HG03442 (cell line): ENCODE data around the gene PRKG1.

Source experiments
- ATAC-seq: cut with Tn5 transposase; IDR thresholded peaks from one replicate; pipeline ENCODE4 v1.9.1; 2021; ENCODE audit warnings: mild to moderate bottlenecking, moderate library complexity; ENCODE audit not compliant: unreplicated experiment

Gene PRKG1

GRCh38 chr10:51629934-51630639 lies 555.8 kb downstream of the PRKG1 start:
- ATAC-seq = no peak

DNA sequence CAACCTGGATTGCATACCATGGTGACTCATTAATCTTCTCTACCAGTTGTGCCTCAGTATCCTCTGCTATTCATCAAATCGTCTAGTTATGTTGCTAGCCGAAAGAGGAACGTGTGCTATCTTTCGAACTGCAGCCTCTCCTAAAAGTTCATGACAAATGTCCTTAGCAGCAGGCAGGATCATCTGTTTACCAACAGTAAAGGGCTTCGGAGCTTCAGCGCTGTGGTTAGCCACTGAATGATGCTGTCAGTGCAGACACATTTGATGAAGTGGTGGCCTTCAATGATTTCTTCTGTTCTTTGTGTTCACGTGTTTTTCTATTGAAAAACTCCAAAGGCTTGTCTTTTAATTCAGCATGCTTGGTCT lies 556.3 kb downstream of the PRKG1 start:
- no peak for ATAC-seq

DNA sequence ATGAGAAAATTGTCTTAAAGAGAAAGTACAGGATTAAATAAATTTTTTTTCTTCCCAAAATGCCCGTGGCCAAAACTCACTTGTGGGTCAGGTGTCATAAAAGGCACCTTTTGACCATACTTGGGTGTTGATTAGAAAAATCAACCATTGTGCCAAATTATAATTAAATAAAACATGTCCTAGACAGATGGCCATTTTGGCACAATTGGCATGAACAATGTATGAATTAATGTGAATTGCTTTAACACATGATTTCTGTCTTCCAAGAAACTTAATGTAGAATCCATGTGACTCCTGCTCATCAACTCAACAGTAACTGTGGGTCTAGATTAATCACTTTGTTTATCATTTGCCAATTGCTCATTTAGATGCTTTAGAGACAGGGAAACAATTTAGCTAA lies 561.1 kb downstream of the PRKG1 start:
- ATAC-seq = no peak

- ATAC-seq = no peak
Observed at GRCh38 chr10:51638211-51638610, 563.9 kb downstream of the PRKG1 start.

DNA sequence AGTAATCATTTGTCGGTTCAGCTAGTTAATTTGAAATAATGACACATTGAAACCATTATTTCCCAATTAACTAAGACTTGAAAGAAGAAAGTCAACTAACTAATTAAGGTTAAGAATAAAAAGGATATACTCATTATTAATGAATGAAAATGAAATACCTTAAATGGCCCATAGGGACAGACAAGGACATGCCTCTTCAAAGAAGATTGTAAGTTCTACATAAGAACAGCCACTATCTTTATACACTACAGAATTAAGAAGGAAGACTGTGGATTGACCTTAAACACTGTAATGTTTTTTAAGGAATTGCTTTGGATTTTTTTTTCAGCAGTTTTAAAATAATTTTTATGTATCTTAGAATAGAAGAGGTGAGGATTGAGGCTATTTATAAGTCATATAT lies 564.5 kb downstream of the PRKG1 start:
- no peak for ATAC-seq

GRCh38 chr10:51640120-51640819 lies 566.0 kb downstream of the PRKG1 start:
- ATAC-seq = no peak

- no peak for ATAC-seq
Observed at GRCh38 chr10:51642581-51642980, 568.3 kb downstream of the PRKG1 start.

DNA sequence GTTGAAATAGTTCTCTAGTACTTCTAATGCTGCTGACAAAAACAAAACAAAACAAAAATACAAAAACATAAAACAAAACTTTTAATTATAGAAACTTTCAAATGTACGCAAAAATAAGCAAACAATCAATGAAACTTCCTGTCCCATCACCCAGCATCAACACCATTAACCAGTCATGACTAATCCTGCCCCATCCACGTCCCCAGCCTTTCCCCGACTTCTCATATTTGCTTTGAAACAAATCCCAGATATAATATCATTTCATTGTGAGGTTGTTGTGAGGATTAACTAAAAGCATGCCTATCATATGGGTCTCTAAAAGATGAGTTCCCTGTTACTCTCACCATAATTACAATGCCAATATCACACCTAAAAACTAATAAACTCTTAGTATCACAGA lies 569.4 kb downstream of the PRKG1 start:
- no peak for ATAC-seq

GRCh38 chr10:51649064-51649463 lies 574.8 kb downstream of the PRKG1 start:
- no peak for ATAC-seq

- ATAC-seq = no peak
Observed at GRCh38 chr10:51651063-51651462, 576.8 kb downstream of the PRKG1 start.

DNA sequence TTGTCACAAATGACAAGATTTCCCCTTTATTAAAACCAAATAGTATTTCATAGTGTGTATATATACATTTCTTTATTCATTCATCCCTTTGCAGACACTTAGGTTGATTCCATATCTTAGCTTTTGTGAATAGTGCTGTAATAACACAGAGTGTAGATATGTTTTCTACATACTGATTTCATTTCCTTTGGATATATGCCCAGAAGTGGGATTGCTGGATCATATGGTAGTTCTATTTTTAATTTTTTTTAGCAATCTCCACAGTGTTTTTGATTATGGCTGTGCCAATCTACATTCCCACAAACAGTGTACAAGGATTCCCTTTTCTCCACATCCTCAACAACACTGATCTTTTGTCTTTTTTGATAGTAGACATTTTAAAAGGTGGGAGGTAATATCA lies 578.7 kb downstream of the PRKG1 start:
- ATAC-seq = no peak

DNA sequence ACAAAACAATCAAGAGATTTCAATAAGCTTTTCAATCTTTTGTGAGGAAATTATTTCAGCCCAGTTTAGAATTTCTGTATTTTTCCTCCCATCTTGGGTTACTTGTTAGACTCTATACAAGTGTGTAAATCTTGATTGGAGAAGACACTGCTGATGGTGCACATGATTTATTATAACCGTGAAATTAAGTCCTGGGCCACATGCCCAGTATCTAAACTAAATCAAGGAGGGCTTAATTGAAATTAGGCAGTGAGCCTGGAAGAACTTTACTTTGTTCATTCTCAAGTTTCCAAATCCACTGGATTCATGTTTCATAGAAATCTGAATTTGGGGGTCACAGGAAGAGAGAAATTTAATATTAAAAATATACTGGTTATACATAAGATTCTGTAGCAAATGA lies 580.6 kb downstream of the PRKG1 start:
- ATAC-seq = no peak

- no peak for ATAC-seq
Observed at GRCh38 chr10:51656503-51656902, 582.2 kb downstream of the PRKG1 start.

GRCh38 chr10:51658000-51658399 lies 583.7 kb downstream of the PRKG1 start:
- ATAC-seq = no peak

DNA sequence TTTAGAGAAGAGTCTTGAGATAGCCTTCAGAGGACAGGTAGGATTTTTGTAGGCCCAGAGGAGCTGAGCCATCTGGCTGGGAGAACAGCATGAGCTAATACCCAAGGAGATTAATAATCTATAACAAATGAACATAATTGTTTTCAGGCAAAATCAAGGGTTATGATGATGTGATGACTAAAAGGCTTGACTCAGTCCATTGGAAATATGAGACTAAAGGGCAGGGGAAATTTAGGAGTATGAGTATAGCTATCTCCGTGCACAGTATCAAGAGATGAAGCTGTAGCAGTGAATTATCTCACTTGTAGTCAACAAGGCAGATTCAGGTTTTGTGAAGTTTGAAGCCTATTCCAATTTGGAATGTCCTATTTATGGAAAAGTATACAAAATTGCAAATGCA lies 585.1 kb downstream of the PRKG1 start:
- ATAC-seq = no peak

DNA sequence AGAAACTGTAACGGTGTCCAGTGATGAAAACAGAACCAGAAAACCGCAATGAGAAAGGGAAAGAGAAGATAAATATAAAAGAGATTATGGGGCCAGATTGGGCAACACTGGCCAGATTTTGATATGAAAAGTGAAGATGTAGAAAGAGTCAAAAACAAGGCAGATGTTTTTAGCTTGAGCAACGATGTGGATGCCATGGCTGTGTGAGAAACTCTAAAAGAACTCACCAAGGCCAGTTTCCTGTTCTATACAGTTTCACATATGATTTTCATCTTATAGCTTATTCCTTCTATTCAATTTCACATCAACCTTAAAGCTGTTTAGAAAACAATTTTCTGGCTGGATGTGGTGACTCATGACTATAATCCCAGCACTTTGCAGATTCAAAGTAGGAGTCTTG lies 588.8 kb downstream of the PRKG1 start:
- no peak for ATAC-seq

DNA sequence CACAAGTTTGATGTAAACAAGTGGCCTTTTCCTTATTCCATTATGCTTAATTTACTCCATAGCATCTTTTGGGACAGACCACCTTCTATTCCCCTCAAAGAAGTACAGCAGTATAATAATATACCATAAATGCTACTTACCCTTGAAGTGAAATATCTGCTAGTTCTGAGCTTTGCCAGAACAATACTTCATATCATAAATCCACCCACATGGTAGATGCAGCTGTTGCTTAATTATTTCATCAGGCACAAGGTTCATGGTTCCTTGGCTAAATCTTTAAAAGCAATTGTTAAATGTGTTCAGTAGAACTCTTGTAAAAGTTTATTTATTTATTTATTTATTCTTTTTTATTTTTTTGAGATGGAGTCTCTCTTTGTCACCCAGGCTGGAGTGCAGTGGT lies 592.2 kb downstream of the PRKG1 start:
- no peak for ATAC-seq

- no peak for ATAC-seq
Observed at GRCh38 chr10:51667678-51668335, 593.5 kb downstream of the PRKG1 start.

DNA sequence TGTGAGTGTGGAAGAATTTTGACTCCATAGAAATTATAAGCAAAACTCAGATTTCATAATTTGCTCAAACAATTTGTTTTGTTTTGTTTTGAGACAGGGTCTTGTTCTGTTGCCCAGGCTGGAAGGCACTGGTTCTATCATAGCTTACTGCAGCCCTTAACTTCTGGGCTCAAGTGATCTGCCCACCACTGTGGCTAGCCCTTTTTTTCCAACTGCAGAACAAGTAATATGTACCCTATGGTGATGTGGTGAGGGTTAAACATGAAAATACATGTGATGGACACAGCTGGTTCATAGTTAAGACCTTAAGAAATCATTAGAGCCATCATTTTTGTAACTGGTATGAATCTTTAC lies 594.0 kb downstream of the PRKG1 start:
- no peak for ATAC-seq

DNA sequence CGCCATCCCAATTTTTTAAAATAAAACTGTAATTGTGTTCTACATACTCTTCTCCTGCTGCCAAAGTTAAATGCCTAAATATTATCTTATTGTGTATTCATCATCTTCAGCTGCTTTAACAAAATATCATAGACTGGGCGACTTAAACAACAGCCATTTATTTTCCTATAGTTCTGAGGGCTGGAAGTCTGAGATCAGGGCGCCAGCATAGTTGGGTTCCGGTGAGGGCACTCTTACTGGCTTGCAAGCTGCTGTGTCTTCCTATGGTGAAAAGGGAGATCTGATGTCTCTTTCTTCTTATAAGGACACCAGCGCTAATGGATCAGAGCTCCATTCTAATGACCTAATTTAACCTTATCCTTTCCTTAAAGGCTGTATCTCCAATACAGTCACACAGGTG lies 594.8 kb downstream of the PRKG1 start:
- ATAC-seq = no peak

- no peak for ATAC-seq
Observed at GRCh38 chr10:51672039-51672535, 597.8 kb downstream of the PRKG1 start.

DNA sequence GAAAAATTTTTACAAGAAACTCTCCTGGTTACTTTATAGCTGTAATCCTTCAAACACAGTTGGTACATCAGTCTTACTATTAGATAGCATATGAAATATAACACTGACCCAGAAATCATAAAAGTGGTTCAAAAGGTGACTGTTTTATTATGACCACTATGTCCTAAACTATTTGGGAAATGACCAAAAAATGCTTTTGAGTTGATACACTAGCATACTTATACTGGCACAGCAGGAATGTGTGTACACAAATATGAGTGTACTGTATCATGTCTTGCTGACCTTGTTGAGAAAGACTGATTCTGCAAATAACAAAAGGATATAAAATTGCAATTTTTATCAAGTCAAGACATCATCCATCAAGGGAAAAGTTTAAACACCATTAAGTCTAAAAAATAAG lies 600.8 kb downstream of the PRKG1 start:
- no peak for ATAC-seq
